ENCODE measurements around the gene L2HGDH. TPM values are rescaled to one million over a fixed set of nuclear protein-coding genes. Genes with fewer than 3 reads are reported as not detected.
A peak's percentile ranks its signal among the peaks of the same experiment; 100 is the strongest.
"Not testable (repeated sequence)": the region's sequence is repeated elsewhere in the genome, so short reads cannot be mapped to it uniquely, and the experiment has no call there.

L2HGDH gene
- total RNA-seq, 1 donor from 2014 or later, result 5.8 TPM

- no peak overlapping the region for H3K27ac Mint-ChIP-seq (ENCODE audit: unreplicated experiment)
- no peak for DNase-seq (ENCODE audit: low spot score)
- no peak overlapping the region for H3K4me3 Mint-ChIP-seq (ENCODE audit: unreplicated experiment)
- peaks cover 9% of the 10 kb centered on the region for H3K9me3 Mint-ChIP-seq (ENCODE audit: low read depth)
- TF ChIP-seq CTCF (IDR thresholded peaks at IDR 0.05), result no peak
- H3K4me1 Mint-ChIP-seq (ENCODE audit: low read depth), result peaks cover 8% of the 10 kb centered on the region
- H3K36me3 Mint-ChIP-seq (ENCODE audit: low read depth), result peaks cover 8% of the 10 kb centered on the region
- no peaks in the 10 kb centered on the region for H3K27me3 Mint-ChIP-seq (ENCODE audit: low read depth)
Measured at GRCh38 chr14:50319293-50319692, 7.3 kb upstream of the L2HGDH start.

GRCh38 chr14:50318031-50318626 lies 6.1 kb upstream of the L2HGDH start:
- H3K4me1 Mint-ChIP-seq (ENCODE audit: low read depth), result peaks cover 16% of the 10 kb centered on the region
- peaks cover 6% of the 10 kb centered on the region for H3K36me3 Mint-ChIP-seq (ENCODE audit: low read depth)
- peaks cover 9% of the 10 kb centered on the region for H3K9me3 Mint-ChIP-seq (ENCODE audit: low read depth)
- peak; percentile 86 for TF ChIP-seq CTCF (IDR thresholded peaks at IDR 0.05)
- H3K27me3 Mint-ChIP-seq (ENCODE audit: low read depth), result no peaks in the 10 kb centered on the region
- DNase-seq (ENCODE audit: low spot score), result no peak
- H3K4me3 Mint-ChIP-seq (ENCODE audit: unreplicated experiment), result no peak overlapping the region
- H3K27ac Mint-ChIP-seq (ENCODE audit: unreplicated experiment), result no peak overlapping the region

- peaks cover 27% of the 10 kb centered on the region for H3K4me1 Mint-ChIP-seq (ENCODE audit: low read depth)
- not testable (repeated sequence) for H3K27me3 Mint-ChIP-seq (ENCODE audit: low read depth); H3K27ac Mint-ChIP-seq (ENCODE audit: unreplicated experiment); H3K36me3 Mint-ChIP-seq (ENCODE audit: low read depth); H3K9me3 Mint-ChIP-seq (ENCODE audit: low read depth); DNase-seq (ENCODE audit: low spot score); H3K4me3 Mint-ChIP-seq (ENCODE audit: unreplicated experiment)
Measured at GRCh38 chr14:50314098-50314497, 2.1 kb upstream of the L2HGDH start.

GRCh38 chr14:50312734-50313054 lies 665 bp upstream of the L2HGDH start:
- Mint-ChIP-seq H3K4me3 (ENCODE audit: unreplicated experiment) (peak overlapping the region; percentile 89), H3K9me3 (ENCODE audit: low read depth) (peaks cover 9% of the 10 kb centered on the region), H3K4me1 (ENCODE audit: low read depth) (peaks cover 23% of the 10 kb centered on the region), H3K27me3 (ENCODE audit: low read depth) (no peaks in the 10 kb centered on the region), H3K36me3 (ENCODE audit: low read depth) (peaks cover 6% of the 10 kb centered on the region), H3K27ac (ENCODE audit: unreplicated experiment) (peak overlapping the region; percentile 99)
- TF ChIP-seq CTCF (IDR thresholded peaks at IDR 0.05), result peak; percentile 28
- no peak for DNase-seq (ENCODE audit: low spot score)

- no peaks in the 10 kb centered on the region for H3K27me3 Mint-ChIP-seq (ENCODE audit: low read depth)
- peaks cover 5% of the 10 kb centered on the region for H3K9me3 Mint-ChIP-seq (ENCODE audit: low read depth)
Measured at GRCh38 chr14:50311337-50311971, 575 bp downstream of the L2HGDH start.

More at GRCh38 chr14:50311337-50311971, 575 bp downstream of the L2HGDH start:
- Mint-ChIP-seq H3K36me3 (ENCODE audit: low read depth) (peaks cover 2% of the 10 kb centered on the region), H3K4me1 (ENCODE audit: low read depth) (peaks cover 23% of the 10 kb centered on the region), H3K4me3 (ENCODE audit: unreplicated experiment) (peak overlapping the region; percentile 89), H3K27ac (ENCODE audit: unreplicated experiment) (peak overlapping the region; percentile 99)
- TF ChIP-seq CTCF (IDR thresholded peaks at IDR 0.05), result no peak
- no peak for DNase-seq (ENCODE audit: low spot score)
